Spleen (tissue), 11 donors: Measurements from ENCODE around the gene PRCD. TPM values are rescaled to one million over a fixed set of nuclear protein-coding genes. Genes with fewer than 3 reads are reported as not detected.

Source experiments
- DNase-seq: peaks from one replicate; pipeline ENCODE4 v3.0.0-alpha.2; 2020
- H3K27ac ChIP-seq, 8 donors: fragments of 200-600 bp; sonication (generic) in 7 of 8; 1 replicate in 4 of 8; 2 replicates in 4 of 8; pipeline versions ENCODE4 v1.5.0 to v1.8.0; 2016 to 2021; ENCODE audit warnings: inconsistent platforms in 4 of 8, mild to moderate bottlenecking in 4 of 8, moderate library complexity in 1 of 8
- H3K27me3 ChIP-seq, 7 donors: fragments of 200-600 bp; sonication (generic) in 6 of 7; replicated peaks in 1 of 7; 1 replicate in 4 of 7; 2 replicates in 3 of 7; pipeline versions ENCODE4 v1.5.0 to v1.8.0; 2016 to 2021; ENCODE audit warnings: inconsistent platforms in 3 of 7, mild to moderate bottlenecking in 1 of 7
- H3K36me3 ChIP-seq, 6 donors: fragments of 200-600 bp; sonication (generic) in 5 of 6; 1 replicate in 4 of 6; 2 replicates in 2 of 6; pipeline versions ENCODE4 v1.5.0 to v1.8.0; 2016 to 2021; ENCODE audit warnings: inconsistent platforms in 2 of 6
- H3K4me1 ChIP-seq, 6 donors: fragments of 200-600 bp; sonication (generic) in 5 of 6; 1 replicate in 3 of 6; 2 replicates in 3 of 6; pipeline versions ENCODE4 v1.5.0 to v1.8.0; 2016 to 2021; ENCODE audit warnings: inconsistent platforms in 3 of 6
- H3K4me3 ChIP-seq, 8 donors: fragments of 200-600 bp; sonication (generic) in 7 of 8; 1 replicate in 4 of 8; 2 replicates in 4 of 8; pipeline versions ENCODE4 v1.5.0 to v1.8.0; 2016 to 2021; ENCODE audit warnings: inconsistent platforms in 4 of 8, mild to moderate bottlenecking in 4 of 8, moderate library complexity in 2 of 8
- H3K9me3 ChIP-seq, 8 donors: fragments of 200-600 bp; sonication (generic) in 7 of 8; 1 replicate in 4 of 8; 2 replicates in 4 of 8; pipeline versions ENCODE4 v1.5.0 to v1.8.0; 2016 to 2021; ENCODE audit warnings: inconsistent platforms in 4 of 8
- CTCF ChIP-seq, 11 experiments: fragments of 200-600 bp in 7 of 11; fragments of 450-650 bp in 4 of 11; sonication (generic) in 4 of 11; IDR thresholded peaks in 8 of 11; conservative IDR thresholded peaks in 3 of 11; 1 replicate in 7 of 11; 2 replicates in 4 of 11; pipeline versions ENCODE4 v1.4.0 to v1.8.0; 2016 to 2021; ENCODE audit warnings: antibody characterized with exemption in 11 of 11, inconsistent platforms in 4 of 11, mild to moderate bottlenecking in 1 of 11
- POLR2A ChIP-seq, 3 donors: fragments of 450-650 bp; IDR thresholded peaks; one replicate each; pipeline ENCODE4 v1.5.1; 2017; ENCODE audit warnings: antibody characterized with exemption in 3 of 3, mild to moderate bottlenecking in 1 of 3
- POLR2AphosphoS5 ChIP-seq, 3 donors: sonication (generic); formaldehyde crosslinking; IDR thresholded peaks; one replicate each; pipeline ENCODE4 v1.5.1; 2017; ENCODE audit warnings: antibody characterized with exemption in 3 of 3
- WGBS, 5 donors: extraction: QIAGEN DNeasy Blood & Tissue Kit in 3 of 5; methylation state at CpG; one replicate each; pipeline versions ENCODE4 v1.1.5 to v1.1.7; 2013 to 2018; 5-methylcytosine and 5-hydroxymethylcytosine counted together
- intact Hi-C: fragments of 100-400 bp; cut with DNase I; formaldehyde crosslinking; loops from one replicate; pipeline ENCODE4 v1.15.0; 2023; ENCODE audit warnings: low total_unique reads
- polyA plus RNA-seq, 3 donors: library from polyadenylated mRNA; stranded (reverse); fragments of 200-250 nt; gene quantifications; one replicate each; pipeline ENCODE4 v1.2.1, GENCODE V29; 2013
- small RNA-seq, 4 donors: library from RNA; depleted of rRNA; stranded (forward); fragments of <200 nt; gene quantifications; one replicate each; pipeline ENCODE3, GENCODE V24; 2016
- total RNA-seq, 7 donors: library from RNA; depleted of rRNA in 3 of 7; stranded (reverse); fragments of >200 nt in 3 of 7; fragmentation: NEBNext Ultra II Directional in 4 of 7; extraction: Animal tissue kit (Norgen Biotek cat#: 25700) in 4 of 7; gene quantifications; one replicate each; pipeline versions ENCODE4 v1.1.0 to v1.2.1, GENCODE V29; 2016 to 2021
- donor health status: healthy with polysubstance abuse.
- donor health status: DM: no; HTN: no; CAD: no; lungs with moderate emphysema.
- donor health status: DM: no; HTN: no; CAD: no.
- donor health status: Bipolar disorder and iron deficiency.
- donor health status: healthy.
- donor health status: DM: no; HTN: no; CAD: no.
- donor health status: DM: yes; HTN: yes; CAD: no.

The PRCD gene
- total and polyA plus RNA-seq, 10 donors = 3.5 to 54.1 (median 11.8) TPM

GRCh38 chr17:76593959-76594358 lies 54.1 kb downstream of the PRCD start:
- Histone ChIP-seq H3K4me1 (peaks cover 8 to 20% (median 18%) of the 10 kb centered on the region in 6 donors), H3K4me3 (no peak overlapping the region), H3K36me3 (no peaks in the 10 kb centered on the region), H3K27me3 (peaks cover 0 to 19% (median 0%) of the 10 kb centered on the region in 7 donors), H3K9me3 (no peaks in the 10 kb centered on the region), H3K27ac (no peak overlapping the region)
- 74 to 87% (median 86%) methylated on average over 4 of the region's 4 CpGs for WGBS, 5 donors
- intact Hi-C loops = no loop called here
- DNase-seq = no peak
- TF ChIP-seq POLR2A (IDR thresholded peaks at IDR 0.05) = no peak
- TF ChIP-seq CTCF (IDR thresholded peaks at IDR 0.05 in 8 of 11, conservative IDR thresholded peaks at IDR 0.05 in 3 of 11) = no peak
- no peak for TF ChIP-seq POLR2AphosphoS5 (IDR thresholded peaks at IDR 0.05)

- intact Hi-C loops = no loop called here
- H3K4me1 ChIP-seq = peaks cover 10 to 26% (median 22%) of the 10 kb centered on the region in 6 donors
- peaks cover 0 to 12% (median 0%) of the 10 kb centered on the region in 7 donors for H3K27me3 ChIP-seq
- no peaks in the 10 kb centered on the region for H3K9me3 ChIP-seq
- no peak for DNase-seq
- no peak overlapping the region for H3K4me3 ChIP-seq
- H3K36me3 ChIP-seq = no peaks in the 10 kb centered on the region
- H3K27ac ChIP-seq = no peak overlapping the region
- TF ChIP-seq CTCF (IDR thresholded peaks at IDR 0.05 in 8 of 11, conservative IDR thresholded peaks at IDR 0.05 in 3 of 11) (no peak), POLR2AphosphoS5 (IDR thresholded peaks at IDR 0.05) (no peak), POLR2A (IDR thresholded peaks at IDR 0.05) (no peak)
- 78 to 94% (median 82%) methylated on average over 3 of the region's 3 CpGs for WGBS, 5 donors
Observed at GRCh38 chr17:76594690-76595089, 54.8 kb downstream of the PRCD start.

Small RNA genes within 50 kb of the gene (small RNA-seq; reads per million reads assigned to genes)
- gene SNORD1A = 0 reads per million in 4 donors
- gene SNORD1B = 718 to 1,326 (median 1,185) reads per million in 4 donors

Other genes starting within 250 kb of the PRCD start
- 1 to 10 TPM; 1.3 to 3.1 (median 2.7) TPM for gene QRICH2, start 231.8 kb upstream of the PRCD start, total RNA-seq
- gene QRICH2, start 231.8 kb upstream of the PRCD start, polyA plus RNA-seq = 1 to 10 TPM; 2.4 to 2.7 (median 2.5) TPM
- gene PRPSAP1, start 186.1 kb upstream of the PRCD start, total RNA-seq = 10 to 100 TPM; 32.5 to 54.1 (median 38.3) TPM
- 10 to 100 TPM; 17.5 to 25.9 (median 17.5) TPM for gene PRPSAP1, start 186.1 kb upstream of the PRCD start, polyA plus RNA-seq
- gene SPHK1, start 155.4 kb upstream of the PRCD start, total RNA-seq = 1 to 10 TPM; 3.7 to 7.2 (median 5.7) TPM
- gene SPHK1, start 155.4 kb upstream of the PRCD start, polyA plus RNA-seq = 10 to 100 TPM in 1 of 3 donors, 1 to 10 TPM in 2; 8.1 to 11.4 (median 9.6) TPM
- 10 to 100 TPM; 24.1 to 55.9 (median 32.5) TPM for gene UBE2O, start 86.9 kb upstream of the PRCD start, total RNA-seq
- gene UBE2O, start 86.9 kb upstream of the PRCD start, polyA plus RNA-seq = 10 to 100 TPM in 1 of 3 donors, 1 to 10 TPM in 2; 7.2 to 14.3 (median 8.5) TPM
- gene AANAT, start 72.4 kb upstream of the PRCD start, total RNA-seq = not detected
- under 1 TPM in 2 of 3 donors, not detected in 1; 0.19 to 0.22 TPM for gene AANAT, start 72.4 kb upstream of the PRCD start, polyA plus RNA-seq
- 100 to 1,000 TPM in 4 of 7 donors, 10 to 100 TPM in 3; 95.1 to 147 (median 114) TPM for gene RHBDF2, start 38.6 kb upstream of the PRCD start, total RNA-seq
- 10 to 100 TPM; 31.4 to 72.7 (median 53.3) TPM for gene RHBDF2, start 38.6 kb upstream of the PRCD start, polyA plus RNA-seq
- gene CYGB, start 2.3 kb upstream of the PRCD start, total RNA-seq = 10 to 100 TPM in 3 of 7 donors, 1 to 10 TPM in 4; 5.0 to 21.0 (median 9.9) TPM
- 1 to 10 TPM; 3.5 to 5.8 (median 5.5) TPM for gene CYGB, start 2.3 kb upstream of the PRCD start, polyA plus RNA-seq
- 10 to 100 TPM in 3 of 7 donors, 1 to 10 TPM in 4; 8.1 to 15.7 (median 9.8) TPM for gene ST6GALNAC2, start 45.8 kb downstream of the PRCD start, total RNA-seq
- gene ST6GALNAC2, start 45.8 kb downstream of the PRCD start, polyA plus RNA-seq = 1 to 10 TPM; 1.1 to 4.8 (median 1.3) TPM
- gene ST6GALNAC1, start 103.7 kb downstream of the PRCD start, total RNA-seq = 10 to 100 TPM in 6 of 7 donors, 1 to 10 TPM in 1; 6.1 to 25.3 (median 13.5) TPM
- gene ST6GALNAC1, start 103.7 kb downstream of the PRCD start, polyA plus RNA-seq = 10 to 100 TPM in 1 of 3 donors, 1 to 10 TPM in 2; 2.3 to 13.2 (median 4.8) TPM
- gene MXRA7, start 170.9 kb downstream of the PRCD start, total RNA-seq = 100 to 1,000 TPM in 6 of 7 donors, 10 to 100 TPM in 1; 89.4 to 172 (median 121) TPM
- gene MXRA7, start 170.9 kb downstream of the PRCD start, polyA plus RNA-seq = 10 to 100 TPM; 37.8 to 66.2 (median 48.7) TPM
- gene JMJD6, start 186.6 kb downstream of the PRCD start, total RNA-seq = 10 to 100 TPM; 21.2 to 54.3 (median 38.6) TPM
- 10 to 100 TPM; 21.4 to 37.3 (median 32.7) TPM for gene JMJD6, start 186.6 kb downstream of the PRCD start, polyA plus RNA-seq
- gene METTL23, start 186.8 kb downstream of the PRCD start, total RNA-seq = 10 to 100 TPM; 35.8 to 53.4 (median 49.1) TPM
- 10 to 100 TPM; 54.7 to 72.7 (median 57.0) TPM for gene METTL23, start 186.8 kb downstream of the PRCD start, polyA plus RNA-seq
- 100 to 1,000 TPM; 181 to 239 (median 202) TPM for gene SRSF2, start 197.3 kb downstream of the PRCD start, total RNA-seq
- gene SRSF2, start 197.3 kb downstream of the PRCD start, polyA plus RNA-seq = 100 to 1,000 TPM; 159 to 189 (median 161) TPM
- 10 to 100 TPM; 22.8 to 45.4 (median 35.3) TPM for gene MFSD11, start 198.1 kb downstream of the PRCD start, total RNA-seq
- gene MFSD11, start 198.1 kb downstream of the PRCD start, polyA plus RNA-seq = 10 to 100 TPM in 1 of 3 donors, 1 to 10 TPM in 2; 6.9 to 11.3 (median 7.8) TPM